Endothelial cell of umbilical vein (primary cell): Measurements from ENCODE around the gene PLXNC1. TPM values are rescaled to one million over a fixed set of nuclear protein-coding genes. Genes with fewer than 3 reads are reported as not detected.

Experiments used
- BruUV-seq: library from RNA; stranded (reverse); fragments of 400-500 nt; replicated peaks from 2 replicates; lab custom pipeline; 2021; lab: Mats Ljungman, UMichigan
- CTCF ChIA-PET: fragments of 300-600, 350-600 bp; sonication (Branson Sonifier 250); formaldehyde crosslinking; loops from one replicate; lab custom pipeline; 2021; ENCODE audit warnings: antibody characterized with exemption, inconsistent platforms; lab: Charles Lee
- POLR2A ChIA-PET: fragments of 300-600, 350-600 bp; sonication (Branson Sonifier 250); formaldehyde crosslinking; loops from one replicate; lab custom pipeline; 2021; ENCODE audit warnings: antibody characterized with exemption, inconsistent platforms; lab: Charles Lee
- DNase-seq: peaks from one replicate; pipeline ENCODE4 v3.0.0-alpha.2; 2011; ENCODE audit warnings: low read depth, low spot score
- FAIRE-seq: peaks from 2 replicates; lab custom pipeline; 2011; peaks lifted over from hg19 to GRCh38; lab: Jason Lieb, UNC
- H2AFZ ChIP-seq: 2 replicates; pipeline ENCODE4 v1.6.0; 2012; ENCODE audit warnings: low read depth, low read length, control low read depth, inconsistent platforms
- H3K27ac ChIP-seq: 2 replicates; pipeline ENCODE4 v1.5.1; 2011; ENCODE audit warnings: low read depth, mild to moderate bottlenecking, control low read depth, low read length, moderate library complexity; ENCODE audit not compliant: insufficient read depth
- H3K27me3 ChIP-seq, 2 experiments: 2 replicates each; pipeline versions ENCODE4 v1.6.0 to v1.6.1; 2011; ENCODE audit warnings: low read length in 2 of 2, mixed read lengths in 1 of 2; ENCODE audit not compliant: control insufficient read depth in 2 of 2, insufficient read depth in 2 of 2
- H3K36me3 ChIP-seq, 2 experiments: 2 replicates in 1 of 2; 3 replicates in 1 of 2; pipeline ENCODE4 v1.5.1; 2011; ENCODE audit warnings: low read length in 2 of 2, mild to moderate bottlenecking in 1 of 2, moderate library complexity in 1 of 2; ENCODE audit not compliant: control insufficient read depth in 2 of 2, insufficient read depth in 2 of 2; ENCODE audit errors: extremely low read depth in 1 of 2
- H3K4me1 ChIP-seq: 3 replicates; pipeline ENCODE4 v1.5.1; 2011; ENCODE audit warnings: mild to moderate bottlenecking, low read length; ENCODE audit not compliant: control insufficient read depth, insufficient read depth; ENCODE audit errors: extremely low read depth
- H3K4me2 ChIP-seq: 2 replicates; pipeline ENCODE4 v1.6.1; 2011; ENCODE audit warnings: low read length, control low read depth, mixed read lengths; ENCODE audit not compliant: insufficient read depth
- H3K4me3 ChIP-seq, 3 experiments: fragments of 200-600 bp in 1 of 3; sonication (generic), shearing (Covaris generic) in 1 of 3; replicated peaks in 1 of 3; 2 replicates each; pipeline ENCODE4 v1.5.1; 2011 to 2016; ENCODE audit warnings: control low read depth in 3 of 3, low read length in 3 of 3, mild to moderate bottlenecking in 2 of 3, inconsistent platforms in 1 of 3, low read depth in 1 of 3, moderate library complexity in 1 of 3; ENCODE audit not compliant: insufficient read depth in 1 of 3
- H3K79me2 ChIP-seq: 2 replicates; pipeline ENCODE4 v1.6.0; 2012; ENCODE audit warnings: low read length, inconsistent platforms; ENCODE audit not compliant: control insufficient read depth, insufficient read depth
- H3K9ac ChIP-seq: replicated peaks from 2 replicates; pipeline ENCODE3; 2011; ENCODE audit warnings: low read length, control low read depth; ENCODE audit not compliant: insufficient read depth; ENCODE audit errors: extremely low read depth
- H3K9me1 ChIP-seq: replicated peaks from 3 replicates; pipeline ENCODE4 v1.6.0; 2011; ENCODE audit warnings: mild to moderate bottlenecking, low read length; ENCODE audit not compliant: control insufficient read depth, insufficient read depth; ENCODE audit errors: extremely low read depth
- H3K9me3 ChIP-seq: replicated peaks from 2 replicates; pipeline ENCODE4 v1.5.1; 2012; ENCODE audit warnings: low read length, inconsistent platforms; ENCODE audit not compliant: control insufficient read depth, insufficient read depth
- H4K20me1 ChIP-seq: replicated peaks from 2 replicates; pipeline ENCODE3; 2011; ENCODE audit warnings: mild to moderate bottlenecking, low read length; ENCODE audit not compliant: control insufficient read depth, insufficient read depth; ENCODE audit errors: extremely low read depth
- CTCF ChIP-seq, 2 donors: IDR thresholded peaks; 1 replicate in 1 of 2; 2 replicates in 1 of 2; pipeline ENCODE4 v1.5.1; 2011; ENCODE audit warnings: low read length in 2 of 2, mild to moderate bottlenecking in 2 of 2, moderate library complexity in 2 of 2, control low read depth in 1 of 2, inconsistent platforms in 1 of 2, low read depth in 1 of 2; ENCODE audit not compliant: insufficient read depth in 1 of 2; ENCODE audit errors: extremely low read depth in 1 of 2
- EZH2 ChIP-seq: IDR thresholded peaks from 2 replicates; pipeline ENCODE4 v1.6.1; 2012; ENCODE audit warnings: borderline replicate concordance, low read depth, mild to moderate bottlenecking, moderate library complexity, low read length, inconsistent platforms; ENCODE audit not compliant: severe bottlenecking
- FOS ChIP-seq: IDR thresholded peaks from 2 replicates; pipeline ENCODE4 v1.6.1; 2011; ENCODE audit warnings: mild to moderate bottlenecking, low read length, moderate library complexity, borderline replicate concordance; ENCODE audit not compliant: insufficient read depth
- GATA2 ChIP-seq: IDR thresholded peaks from 2 replicates; pipeline ENCODE4 v1.7.0; 2011; ENCODE audit warnings: low read depth, mild to moderate bottlenecking, moderate library complexity, mixed read lengths, low read length; ENCODE audit not compliant: insufficient read length, insufficient read depth
- JUN ChIP-seq: IDR thresholded peaks from 2 replicates; pipeline ENCODE4 v1.6.1; 2011; ENCODE audit warnings: borderline replicate concordance, low read depth; ENCODE audit not compliant: insufficient read length, insufficient read depth
- MAX ChIP-seq: IDR thresholded peaks from 2 replicates; pipeline ENCODE4 v1.6.1; 2011; ENCODE audit not compliant: insufficient read depth, insufficient read length
- MYC ChIP-seq: IDR thresholded peaks from one replicate; pipeline ENCODE4 v1.6.1; 2011; ENCODE audit warnings: mild to moderate bottlenecking, low read depth, low read length
- POLR2A ChIP-seq: IDR thresholded peaks from 2 replicates; pipeline ENCODE4 v1.6.1; 2012; ENCODE audit warnings: low read depth, mild to moderate bottlenecking, control low read depth, low read length
- POLR2AphosphoS5 ChIP-seq: IDR thresholded peaks from 2 replicates; pipeline ENCODE4 v1.6.1; 2012; ENCODE audit warnings: low read depth, mild to moderate bottlenecking, control low read depth, low read length, moderate library complexity; ENCODE audit not compliant: insufficient read depth
- dilution Hi-C: fragments of 300-500 bp; cut with MboI; formaldehyde crosslinking; loops from one replicate; pipeline ENCODE4 v1.15.0; 2019; ENCODE audit warnings: low sequenced_read_pairs; ENCODE audit not compliant: extremely low pct_ligation_motif_present
- intact Hi-C: fragments of 100-400 bp; cut with micrococcal nuclease; formaldehyde crosslinking; loops from one replicate; pipeline ENCODE4 v1.10.0; 2022
- polyA plus RNA-seq, 4 experiments: library from polyadenylated mRNA; depleted of rRNA in 3 of 4; stranded (reverse) in 3 of 4; unstranded in 1 of 4; fragments of >200 nt; gene quantifications; 2 replicates each; pipeline versions ENCODE4 v1.2.1 to v1.2.3, GENCODE V29; 2011 to 2012; ENCODE audit warnings: missing spikeins in 1 of 4
- total RNA-seq: library from RNA; stranded (reverse); gene quantifications from 2 replicates; pipeline ENCODE4 v1.2.3, GENCODE V29; 2021

Gene PLXNC1
- total and polyA plus RNA-seq, 2 donors (not counting 3 experiments of a cell fraction or from before 2014, with no cell fraction given), result 0.04 TPM; not detected in 1

- no peaks in the 10 kb centered on the region for H3K9me3 ChIP-seq
- peaks cover 5 to 17% of the 10 kb centered on the region in 2 experiments for H3K27me3 ChIP-seq
- intact Hi-C loops (no loop called here), dilution Hi-C loops (no loop called here)
- ChIA-PET POLR2A (no interaction called here), CTCF (no interaction called here)
- H3K9ac ChIP-seq, result no peak overlapping the region
- no peak overlapping the region for H3K27ac ChIP-seq
- FAIRE-seq (no peak), DNase-seq (no peak)
- H3K79me2 ChIP-seq, result no peaks in the 10 kb centered on the region
- H4K20me1 ChIP-seq, result no peaks in the 10 kb centered on the region
- no peaks in the 10 kb centered on the region for H3K4me1 ChIP-seq
- no peak overlapping the region for H2AFZ ChIP-seq
- H3K36me3 ChIP-seq, result no peaks in the 10 kb centered on the region
- TF ChIP-seq POLR2A (no peak), EZH2 (no peak), GATA2 (no peak)
- no TSS peak for BruUV-seq
- H3K4me3 ChIP-seq, result no peak overlapping the region
- H3K9me1 ChIP-seq, result no peaks in the 10 kb centered on the region
- no peak overlapping the region for H3K4me2 ChIP-seq
Measured at GRCh38 chr12:94265539-94265938, 117.2 kb downstream of the PLXNC1 start.

- TF ChIP-seq EZH2 (no peak), GATA2 (no peak), CTCF (IDR thresholded peaks at IDR 0.05; ENCODE audit: extremely low read depth in 1 of 2, insufficient read depth in 1 of 2, low read depth in 1 of 2, low read length in 2 of 2) (no peak), JUN (no peak), MAX (no peak), POLR2AphosphoS5 (no peak), MYC (no peak), POLR2A (no peak), FOS (no peak)
- intact Hi-C loops, result no loop called here
Measured at GRCh38 chr12:94265966-94266745, 117.8 kb downstream of the PLXNC1 start.

More at GRCh38 chr12:94265966-94266745, 117.8 kb downstream of the PLXNC1 start:
- H2AFZ ChIP-seq, result no peak overlapping the region
- dilution Hi-C loops, result no loop called here
- H3K4me2 ChIP-seq, result no peak overlapping the region
- no peaks in the 10 kb centered on the region for H3K9me3 ChIP-seq
- no peaks in the 10 kb centered on the region for H3K36me3 ChIP-seq
- no peaks in the 10 kb centered on the region for H4K20me1 ChIP-seq
- no peak overlapping the region for H3K27ac ChIP-seq
- ChIA-PET POLR2A (no interaction called here), CTCF (no interaction called here)
- BruUV-seq, result no TSS peak
- H3K9me1 ChIP-seq, result no peaks in the 10 kb centered on the region
- H3K79me2 ChIP-seq, result no peaks in the 10 kb centered on the region
- no peak overlapping the region for H3K9ac ChIP-seq
- H3K4me1 ChIP-seq, result no peaks in the 10 kb centered on the region
- peaks cover 5 to 18% of the 10 kb centered on the region in 2 experiments for H3K27me3 ChIP-seq
- no peak overlapping the region for H3K4me3 ChIP-seq
- DNase-seq, result no peak
- FAIRE-seq, result no peak
